Stomach (tissue), 9 donors: ENCODE measurements around the gene FXN. TPM values are rescaled to one million over a fixed set of nuclear protein-coding genes. Genes with fewer than 3 reads are reported as not detected.
"Not testable (repeated sequence)": the region's sequence is repeated elsewhere in the genome, so short reads cannot be mapped to it uniquely, and the experiment has no call there.

Experiments
- DNase-seq, 2 donors: peaks; one replicate each; pipeline versions ENCODE4 v3.0.0 to v3.0.0-alpha.2; 2013 to 2019
- H3K27ac ChIP-seq, 5 donors: fragments of 200-600 bp in 4 of 5; sonication (generic) in 4 of 5; one replicate each; pipeline ENCODE4 v1.5.1; 2013 to 2019; ENCODE audit warnings: mild to moderate bottlenecking in 1 of 5, moderate library complexity in 1 of 5
- H3K27me3 ChIP-seq, 3 donors: fragments of 200-600 bp; sonication (generic); one replicate each; pipeline ENCODE4 v1.5.1; 2017 to 2019; ENCODE audit warnings: mixed run types in 1 of 3
- H3K36me3 ChIP-seq, 4 donors: fragments of 200-600 bp; sonication (generic); 1 replicate in 3 of 4; 2 replicates in 1 of 4; pipeline ENCODE4 v1.5.1; 2016 to 2019
- H3K4me1 ChIP-seq, 4 donors: fragments of 200-600 bp; sonication (generic); one replicate each; pipeline ENCODE4 v1.5.1; 2016 to 2019
- H3K4me3 ChIP-seq, 4 donors: fragments of 200-600 bp; sonication (generic) in 3 of 4; one replicate each; pipeline ENCODE4 v1.5.1; 2016 to 2019; ENCODE audit warnings: mild to moderate bottlenecking in 1 of 4
- H3K9me3 ChIP-seq, 4 donors: fragments of 200-600 bp; sonication (generic); one replicate each; pipeline ENCODE4 v1.5.1; 2016 to 2019
- CTCF ChIP-seq, 7 experiments: fragments of 450-650 bp in 4 of 7; fragments of 200-600 bp in 3 of 7; sonication (generic) in 3 of 7; IDR thresholded peaks; one replicate each; pipeline ENCODE4 v1.5.1; 2016 to 2019; ENCODE audit warnings: antibody characterized with exemption in 7 of 7, control low read depth in 2 of 7, mild to moderate bottlenecking in 1 of 7
- EP300 ChIP-seq: sonication (generic); formaldehyde crosslinking; IDR thresholded peaks from one replicate; pipeline ENCODE4 v1.6.1; 2017; ENCODE audit warnings: antibody characterized with exemption
- POLR2A ChIP-seq, 4 donors: fragments of 450-650 bp; IDR thresholded peaks; one replicate each; pipeline ENCODE4 v1.6.1; 2016; ENCODE audit warnings: antibody characterized with exemption in 4 of 4, control low read depth in 2 of 4, mild to moderate bottlenecking in 1 of 4, moderate library complexity in 1 of 4
- POLR2AphosphoS5 ChIP-seq, 3 donors: sonication (generic); formaldehyde crosslinking; IDR thresholded peaks; one replicate each; pipeline ENCODE4 v1.6.1; 2016; ENCODE audit warnings: antibody characterized with exemption in 3 of 3
- WGBS, 5 donors: extraction: QIAGEN DNeasy Blood & Tissue Kit in 3 of 5; methylation state at CpG; one replicate each; pipeline versions ENCODE4 v1.1.5 to v1.1.7; 2013 to 2018; 5-methylcytosine and 5-hydroxymethylcytosine counted together
- intact Hi-C: fragments of 100-400 bp; cut with DNase I; formaldehyde crosslinking; loops from one replicate; pipeline ENCODE4 v1.15.1; 2023; ENCODE audit warnings: low total_unique reads
- polyA plus RNA-seq, 3 donors: library from polyadenylated mRNA; stranded (reverse); fragments of 200-250 nt; gene quantifications; one replicate each; pipeline ENCODE4 v1.2.3, GENCODE V29; 2013
- total RNA-seq, 5 donors: library from RNA; depleted of rRNA; stranded (reverse); fragments of >200 nt; gene quantifications; one replicate each; pipeline versions ENCODE4 v1.1.0 to v1.2.3, GENCODE V29; 2014 to 2016
- donor health status: healthy with polysubstance abuse.
- donor health status: Bipolar disorder and iron deficiency.
- donor health status: healthy.

Gene FXN
- total and polyA plus RNA-seq, 8 donors = 0.58 to 15.3 (median 4.1) TPM

- TF ChIP-seq POLR2AphosphoS5 (IDR thresholded peaks at IDR 0.05) = peak in 2 of 3 donors; percentile 75 to 88
- TF ChIP-seq EP300 = no peak
- no peak for TF ChIP-seq CTCF (IDR thresholded peaks at IDR 0.05)
- no peak for TF ChIP-seq POLR2A (IDR thresholded peaks at IDR 0.05)
- H3K36me3 ChIP-seq = no peaks in the 10 kb centered on the region
- no peaks in the 10 kb centered on the region for H3K9me3 ChIP-seq
- H3K27me3 ChIP-seq = no peaks in the 10 kb centered on the region
- no peak overlapping the region for H3K4me3 ChIP-seq
- DNase-seq = peak; percentile 85 to 95
- H3K4me1 ChIP-seq = peaks cover 0 to 15% (median 8%) of the 10 kb centered on the region in 4 donors
- intact Hi-C loops = no loop called here
- peak overlapping the region; percentile 74 to 82 (median 81) for H3K27ac ChIP-seq
- 16 to 43% (median 20%) methylated on average over 2 of the region's 2 CpGs for WGBS, 5 donors
Measured at GRCh38 chr9:69104830-69105527, 69.4 kb downstream of the FXN start.

- 47 to 74% (median 55%) methylated on average over 3 of the region's 3 CpGs for WGBS, 5 donors
Measured at GRCh38 chr9:69107771-69108170, 72.2 kb downstream of the FXN start.

GRCh38 chr9:69108706-69109105 is 73.2 kb downstream of the FXN start:
- intact Hi-C loops, H3K9me3 ChIP-seq, H3K4me3 ChIP-seq, H3K36me3 ChIP-seq, H3K27me3 ChIP-seq, H3K27ac ChIP-seq, DNase-seq: not testable (repeated sequence)
- 93 to 98% (median 97%) methylated on average over 14 of the region's 14 CpGs for WGBS, 5 donors
- H3K4me1 ChIP-seq = peaks cover 0 to 15% (median 6%) of the 10 kb centered on the region in 4 donors

More at GRCh38 chr9:69107771-69108170, 72.2 kb downstream of the FXN start:
- no peak for DNase-seq
- H3K27me3 ChIP-seq = no peaks in the 10 kb centered on the region
- TF ChIP-seq CTCF (IDR thresholded peaks at IDR 0.05) = no peak
- TF ChIP-seq EP300 = no peak
- TF ChIP-seq POLR2AphosphoS5 (IDR thresholded peaks at IDR 0.05) = no peak
- no peak for TF ChIP-seq POLR2A (IDR thresholded peaks at IDR 0.05)
- H3K4me1 ChIP-seq = peaks cover 0 to 15% (median 6%) of the 10 kb centered on the region in 4 donors
- no peak overlapping the region for H3K27ac ChIP-seq
- no peaks in the 10 kb centered on the region for H3K36me3 ChIP-seq
- no peak overlapping the region for H3K4me3 ChIP-seq
- intact Hi-C loops = no loop called here
- H3K9me3 ChIP-seq = no peaks in the 10 kb centered on the region

GRCh38 chr9:69109152-69109551 is 73.6 kb downstream of the FXN start:
- no peak for DNase-seq
- intact Hi-C loops = no loop called here
- WGBS, 5 donors = 61 to 75% (median 72%) methylated on average over 4 of the region's 4 CpGs
- H3K36me3 ChIP-seq = no peaks in the 10 kb centered on the region
- no peak overlapping the region for H3K4me3 ChIP-seq
- no peaks in the 10 kb centered on the region for H3K9me3 ChIP-seq
- no peaks in the 10 kb centered on the region for H3K27me3 ChIP-seq
- no peak overlapping the region for H3K27ac ChIP-seq
- TF ChIP-seq CTCF (IDR thresholded peaks at IDR 0.05) (no peak), EP300 (no peak), POLR2AphosphoS5 (IDR thresholded peaks at IDR 0.05) (no peak), POLR2A (IDR thresholded peaks at IDR 0.05) (no peak)
- H3K4me1 ChIP-seq = peaks cover 0 to 12% (median 6%) of the 10 kb centered on the region in 4 donors

- H3K9me3 ChIP-seq, H3K4me3 ChIP-seq, DNase-seq: not testable (repeated sequence)
Measured at GRCh38 chr9:69112646-69113045, 77.1 kb downstream of the FXN start.

More at GRCh38 chr9:69112646-69113045, 77.1 kb downstream of the FXN start:
- H3K4me1 ChIP-seq, H3K27ac ChIP-seq, H3K36me3 ChIP-seq, H3K27me3 ChIP-seq, intact Hi-C loops: not testable (repeated sequence)
- 97% methylated on average over 17 of the region's 17 CpGs for WGBS, 5 donors
